WTC11 (cell line): Measurements from ENCODE around the gene DNM3.

Experiments
- CREM ChIP-seq: sonication (generic); formaldehyde crosslinking; IDR thresholded peaks from 2 replicates; pipeline ENCODE4 v1.8.1; 2022; ENCODE audit warnings: mild to moderate bottlenecking, missing genetic modification reagents, moderate library complexity
- CTCF ChIP-seq: fragments of 200-600 bp; IDR thresholded peaks from 2 replicates; pipeline ENCODE4 v1.8.0; 2022; ENCODE audit warnings: antibody characterized with exemption
- E2F1 ChIP-seq: sonication (generic); formaldehyde crosslinking; IDR thresholded peaks from 2 replicates; pipeline ENCODE4 v1.8.0; 2022; ENCODE audit warnings: mild to moderate bottlenecking, missing genetic modification reagents
- FOXP1 ChIP-seq: sonication (generic); formaldehyde crosslinking; IDR thresholded peaks from 2 replicates; pipeline ENCODE4 v1.8.0; 2022; ENCODE audit warnings: missing genetic modification reagents, mild to moderate bottlenecking, moderate library complexity, borderline replicate concordance
- IRF1 ChIP-seq: sonication (generic); formaldehyde crosslinking; IDR thresholded peaks from 2 replicates; pipeline ENCODE4 v1.8.0; 2023; ENCODE audit warnings: missing genetic modification reagents
- MAX ChIP-seq: sonication (generic); formaldehyde crosslinking; IDR thresholded peaks from 2 replicates; pipeline ENCODE4 v1.8.0; 2022; ENCODE audit warnings: mild to moderate bottlenecking, missing genetic modification reagents
- NR1H2 ChIP-seq: sonication (generic); formaldehyde crosslinking; IDR thresholded peaks from 2 replicates; pipeline ENCODE4 v1.9.0; 2021; ENCODE audit warnings: mild to moderate bottlenecking, moderate library complexity, missing genetic modification reagents
- SP1 ChIP-seq: sonication (generic); formaldehyde crosslinking; conservative IDR thresholded peaks from 2 replicates; pipeline ENCODE4 v1.8.1; 2022; ENCODE audit warnings: missing genetic modification reagents
- TEAD1 ChIP-seq: sonication (generic); formaldehyde crosslinking; IDR thresholded peaks from 2 replicates; pipeline ENCODE4 v1.8.0; 2022; ENCODE audit warnings: mild to moderate bottlenecking, missing genetic modification reagents
- ZBTB43 ChIP-seq: sonication (generic); formaldehyde crosslinking; IDR thresholded peaks from 2 replicates; pipeline ENCODE4 v1.8.1; 2023; ENCODE audit warnings: mild to moderate bottlenecking, missing genetic modification reagents
- ZNF281 ChIP-seq: sonication (generic); formaldehyde crosslinking; IDR thresholded peaks from 2 replicates; pipeline ENCODE4 v1.8.0; 2023; ENCODE audit warnings: mild to moderate bottlenecking, missing genetic modification reagents
- ZSCAN18 ChIP-seq: fragments of 250-450 bp; sonication (Bioruptor Pico); IDR thresholded peaks from 2 replicates; pipeline ENCODE4 v2.1.2; 2022; ENCODE audit warnings: mild to moderate bottlenecking, moderate library complexity

GRCh38 chr1:172084876-172085275 is 243.6 kb downstream of the DNM3 start:
- TF ChIP-seq NR1H2 (CRISPR knock-in tag): no peak
- no peak for TF ChIP-seq E2F1 (CRISPR knock-in tag)
- TF ChIP-seq CTCF: no peak
- no peak for TF ChIP-seq SP1
- no peak for TF ChIP-seq CREM (CRISPR knock-in tag)
- no peak for TF ChIP-seq ZNF281 (CRISPR knock-in tag)
- no peak for TF ChIP-seq IRF1
- no peak for TF ChIP-seq ZBTB43
- no peak for TF ChIP-seq ZSCAN18
- no peak for TF ChIP-seq TEAD1 (CRISPR knock-in tag)
- TF ChIP-seq FOXP1 (CRISPR knock-in tag): no peak
- TF ChIP-seq MAX (CRISPR knock-in tag): no peak
